GM12878 (cell line): ENCODE results near the gene SPA17. TPM values are rescaled to one million over a fixed set of nuclear protein-coding genes. Genes with fewer than 3 reads are reported as not detected.

Experiments
- ATAC-seq: fragments of 200-7000 bp; cut with Tn5 transposase; 3 replicates; pipeline ENCODE4 v1.9.1; 2020; ENCODE audit warnings: mild to moderate bottlenecking, moderate library complexity
- BruUV-seq: library from RNA; stranded (reverse); fragments of 400-500 nt; replicated peaks from 2 replicates; lab custom pipeline; 2021; lab: Mats Ljungman, UMichigan
- CTCF ChIA-PET: fragments of 300-600 bp; sonication (Branson Sonifier 250); formaldehyde crosslinking; extraction: SDS; loops from one replicate; lab custom pipeline; 2021; ENCODE audit warnings: inconsistent platforms; lab: Yijun Ruan, JAX
- POLR2A ChIA-PET: fragments of 350-600 bp; formaldehyde crosslinking; extraction: SDS; loops from one replicate; lab custom pipeline; 2021; ENCODE audit warnings: inconsistent platforms; lab: Charles Lee
- RAD21 ChIA-PET: fragments of 300-600 bp; sonication (Branson Sonifier 250); formaldehyde crosslinking; loops from one replicate; lab custom pipeline; 2023; ENCODE audit warnings: antibody characterized with exemption; ENCODE audit not compliant: unreplicated experiment; lab: Charles Lee
- SMC1A ChIA-PET: fragments of 300-600 bp; sonication (Branson Sonifier 250); formaldehyde crosslinking; loops from one replicate; lab custom pipeline; 2023; ENCODE audit not compliant: unreplicated experiment, uncharacterized antibody; lab: Charles Lee
- DNase-seq: peaks from one replicate; pipeline ENCODE4 v3.0.0-alpha.2; 2011; ENCODE audit warnings: low read depth, low spot score
- FAIRE-seq: peaks from 3 replicates; lab custom pipeline; 2011; peaks lifted over from hg19 to GRCh38; lab: Jason Lieb, UNC
- H2AFZ ChIP-seq: 2 replicates; pipeline ENCODE4 v1.6.0; 2011; ENCODE audit warnings: low read depth, low read length, control low read depth; ENCODE audit not compliant: control insufficient read depth
- H3K27ac ChIP-seq: 2 replicates; pipeline ENCODE4 v1.5.1; 2011; ENCODE audit warnings: control low read depth; ENCODE audit not compliant: control insufficient read depth, insufficient read depth
- H3K27me3 ChIP-seq, 2 experiments: replicated peaks in 1 of 2; 2 replicates each; pipeline versions ENCODE4 v1.6.0 to v1.6.1; 2011; ENCODE audit warnings: low read length in 1 of 2; ENCODE audit not compliant: control insufficient read depth in 2 of 2, insufficient read depth in 2 of 2
- H3K36me3 ChIP-seq, 2 experiments: 2 replicates each; pipeline ENCODE4 v1.5.1; 2011; ENCODE audit warnings: low read length in 1 of 2; ENCODE audit not compliant: control insufficient read depth in 2 of 2, insufficient read depth in 2 of 2
- H3K4me1 ChIP-seq: 2 replicates; pipeline ENCODE4 v1.6.1; 2011; ENCODE audit warnings: mild to moderate bottlenecking, low read length, moderate library complexity, mixed read lengths; ENCODE audit not compliant: control insufficient read depth, insufficient read depth
- H3K4me2 ChIP-seq: 2 replicates; pipeline ENCODE4 v1.6.0; 2011; ENCODE audit warnings: control low read depth; ENCODE audit not compliant: control insufficient read depth, insufficient read depth
- H3K4me3 ChIP-seq: fragments of 200-600 bp; sonication (generic); 2 replicates; pipeline ENCODE4 v1.5.1; 2016
- H3K79me2 ChIP-seq: 2 replicates; pipeline ENCODE4 v1.6.0; 2011; ENCODE audit warnings: low read length; ENCODE audit not compliant: control insufficient read depth, insufficient read depth
- H3K9ac ChIP-seq: 2 replicates; pipeline ENCODE4 v1.8.0; 2011; ENCODE audit warnings: low read length, control low read depth, mixed read lengths; ENCODE audit not compliant: control insufficient read depth, insufficient read depth
- H3K9me3 ChIP-seq: replicated peaks from 3 replicates; pipeline ENCODE4 v1.5.1; 2011; ENCODE audit warnings: mild to moderate bottlenecking, low read length; ENCODE audit not compliant: control insufficient read depth, insufficient read depth
- H4K20me1 ChIP-seq: 2 replicates; pipeline ENCODE4 v1.6.0; 2011; ENCODE audit not compliant: control insufficient read depth, insufficient read depth
- CHD1 ChIP-seq: IDR thresholded peaks from 2 replicates; pipeline ENCODE4 v1.6.1; 2012; ENCODE audit warnings: low read depth, low read length, improper control_type of control experiment
- FOXK2 ChIP-seq: fragments of 450-650 bp; IDR thresholded peaks from 2 replicates; pipeline ENCODE4 v1.6.1; 2017; ENCODE audit warnings: mild to moderate bottlenecking, moderate library complexity
- HDAC6 ChIP-seq: fragments of 200-600 bp; sonication (generic); IDR thresholded peaks from one replicate; pipeline ENCODE4 v1.8.0; 2017; ENCODE audit warnings: antibody characterized with exemption; ENCODE audit not compliant: unreplicated experiment
- IKZF1 ChIP-seq: fragments of 450-650 bp; conservative IDR thresholded peaks from 2 replicates; pipeline ENCODE4 v1.6.1; 2017; ENCODE audit warnings: antibody characterized with exemption, mild to moderate bottlenecking
- JUND ChIP-seq: IDR thresholded peaks from 2 replicates; pipeline ENCODE4 v1.6.1; 2012; ENCODE audit warnings: low read depth, mild to moderate bottlenecking, low read length, improper control_type of control experiment, moderate library complexity
- MXI1 ChIP-seq: fragments of 150-350 bp; IDR thresholded peaks from 2 replicates; pipeline ENCODE4 v1.6.1; 2011; ENCODE audit warnings: low read depth, mild to moderate bottlenecking, inconsistent platforms, low read length, improper control_type of control experiment
- NKRF ChIP-seq: fragments of 450-650 bp; conservative IDR thresholded peaks from 2 replicates; pipeline ENCODE4 v1.6.1; 2017; ENCODE audit warnings: mild to moderate bottlenecking, moderate library complexity
- RUNX3 ChIP-seq: IDR thresholded peaks from 2 replicates; pipeline ENCODE4 v1.6.1; 2012; ENCODE audit warnings: low read length, inconsistent platforms
- STAT1 ChIP-seq: fragments of 450-650 bp; conservative IDR thresholded peaks from 2 replicates; pipeline ENCODE4 v1.6.1; 2014; ENCODE audit warnings: antibody characterized with exemption, mild to moderate bottlenecking
- TCF12 ChIP-seq: IDR thresholded peaks from 2 replicates; pipeline ENCODE4 v1.6.1; 2011; ENCODE audit warnings: low read depth, mild to moderate bottlenecking, low read length
- WRNIP1 ChIP-seq: IDR thresholded peaks from 2 replicates; pipeline ENCODE4 v1.6.1; 2011; ENCODE audit warnings: low read depth, low read length, improper control_type of control experiment, borderline replicate concordance
- YY1 ChIP-seq: IDR thresholded peaks from 2 replicates; pipeline ENCODE4 v1.6.1; 2011; ENCODE audit warnings: low read depth, mild to moderate bottlenecking, low read length
- ZSCAN29 ChIP-seq: fragments of 450-650 bp; IDR thresholded peaks from 2 replicates; pipeline ENCODE4 v1.6.1; 2017; ENCODE audit warnings: mild to moderate bottlenecking, moderate library complexity
- WGBS: methylation state at CpG from one replicate; pipeline ENCODE4 v1.1.6; 2016; ENCODE audit warnings: low lambda C conversion rate; ENCODE audit not compliant: insufficient replicate concordance, insufficient coverage; ENCODE audit errors: missing lambda C conversion rate; 5-methylcytosine and 5-hydroxymethylcytosine counted together
- in situ Hi-C: fragments of 300-500 bp; cut with MboI; formaldehyde crosslinking; loops from 9 replicates; pipeline ENCODE4 v1.14.3; 2018; ENCODE audit warnings: mixed read lengths
- intact Hi-C: fragments of 100-400 bp; cut with micrococcal nuclease; formaldehyde crosslinking; loops from one replicate; pipeline ENCODE4 v1.14.2; 2022; ENCODE audit not compliant: unreplicated experiment
- polyA plus RNA-seq, 11 experiments: library from polyadenylated mRNA; depleted of rRNA in 4 of 11; unstranded in 6 of 11; stranded (reverse) in 5 of 11; fragments of >200 nt; fragmentation: Nextera tagmentation in 4 of 11; fragmentation: Illumina TruSeq in 1 of 11; extraction: Ambion mirVana in 4 of 11; extraction: Trizol in 1 of 11; gene quantifications; 1 replicate in 1 of 11; 2 replicates in 10 of 11; pipeline versions ENCODE4 v1.2.1 to v1.2.3, GENCODE V29; 2011 to 2016; ENCODE audit warnings: inconsistent platforms in 2 of 11, missing spikeins in 2 of 11, low read depth in 1 of 11
- total RNA-seq, 4 experiments: library from RNA; depleted of rRNA in 3 of 4; stranded (reverse); fragments of >200 nt in 3 of 4; fragmentation: Illumina TruSeq in 1 of 4; extraction: Trizol in 1 of 4; gene quantifications; 2 replicates each; pipeline versions ENCODE4 v1.2.1 to v1.2.3, GENCODE V29; 2013 to 2021

The SPA17 gene
- total and polyA plus RNA-seq, 10 of the 15 experiments (the other 5 are each of a cell fraction or from before 2014, with no cell fraction given): 2.9 to 13.2 (median 8.5) TPM

- RAD21 ChIA-PET: interaction anchor here (1.4 to 1.5 kb wide), 2 partner anchors 151 to 193 kb away, joined by 3 read pairs; no protein-coding TSS in a partner anchor
- H3K9ac ChIP-seq: no peak overlapping the region
- intact Hi-C loops: no loop called here
These were observed 30.6 kb upstream of the SPA17 start for GRCh38 chr11:124643042-124643604.

More at GRCh38 chr11:124643042-124643604, 30.6 kb upstream of the SPA17 start:
- Histone ChIP-seq H3K27ac (no peak overlapping the region), H3K4me1 (no peaks in the 10 kb centered on the region; the same call in 1 of the 2 replicates), H4K20me1 (no peaks in the 10 kb centered on the region), H3K4me2 (no peak overlapping the region), H3K79me2 (no peaks in the 10 kb centered on the region), H3K27me3 (no peaks in the 10 kb centered on the region), H3K4me3 (no peak overlapping the region), H3K9me3 (no peaks in the 10 kb centered on the region; the same call in 2 of the 3 replicates), H3K36me3 (no peaks in the 10 kb centered on the region; a peak in 2 of 4 replicates), H2AFZ (no peak overlapping the region)
- 80% methylated on average over 10 of the region's 10 CpGs for WGBS
- DNase-seq (no peak), FAIRE-seq (no peak), ATAC-seq (no peak)
- ChIA-PET CTCF (interaction anchor here (0.6 to 7.6 kb wide), 15 partner anchors 10 to 849 kb away, joined by 3 to 52 read pairs (median 4); partner anchors contain the start of gene ESAM), POLR2A (no interaction called here), SMC1A (interaction anchor here (0.9 to 1.8 kb wide), 10 partner anchors 20 to 194 kb away, joined by 3 to 9 read pairs (median 3); partner anchors contain the start of gene TBRG1)
- in situ Hi-C loops: no loop called here
- BruUV-seq: no TSS peak
- TF ChIP-seq TCF12 (no peak), YY1 (no peak), CHD1 (no peak), IKZF1 (no peak), RUNX3 (no peak), STAT1 (no peak), MXI1 (no peak), ZSCAN29 (no peak), JUND (no peak), HDAC6 (no peak), NKRF (no peak), WRNIP1 (no peak), FOXK2 (no peak)
